T-helper 1 cell treated with Interleukin-12 subunit alpha and Interleukin-12 subunit beta and Interleukin-4 antibody, amounts not matched to agents 30 ng/mL and 1 ng/mL, for 36 hours (primary cell): Measurements from ENCODE around the gene NOS1AP. TPM values are rescaled to one million over a fixed set of nuclear protein-coding genes. Genes with fewer than 3 reads are reported as not detected.

Experiments
- intact Hi-C: fragments of 100-400 bp; cut with micrococcal nuclease; formaldehyde crosslinking; loops from one replicate; pipeline ENCODE4 v1.15.1; 2024
- total RNA-seq: library from RNA; stranded (reverse); gene quantifications from 2 replicates; pipeline ENCODE4 v1.2.3, GENCODE V29; 2022

The NOS1AP gene
- total RNA-seq, 1 donor from 2014 or later, result not detected

- intact Hi-C loops, result no loop called here
Measured at GRCh38 chr1:162087574-162087973, 18.1 kb downstream of the NOS1AP start.

DNA sequence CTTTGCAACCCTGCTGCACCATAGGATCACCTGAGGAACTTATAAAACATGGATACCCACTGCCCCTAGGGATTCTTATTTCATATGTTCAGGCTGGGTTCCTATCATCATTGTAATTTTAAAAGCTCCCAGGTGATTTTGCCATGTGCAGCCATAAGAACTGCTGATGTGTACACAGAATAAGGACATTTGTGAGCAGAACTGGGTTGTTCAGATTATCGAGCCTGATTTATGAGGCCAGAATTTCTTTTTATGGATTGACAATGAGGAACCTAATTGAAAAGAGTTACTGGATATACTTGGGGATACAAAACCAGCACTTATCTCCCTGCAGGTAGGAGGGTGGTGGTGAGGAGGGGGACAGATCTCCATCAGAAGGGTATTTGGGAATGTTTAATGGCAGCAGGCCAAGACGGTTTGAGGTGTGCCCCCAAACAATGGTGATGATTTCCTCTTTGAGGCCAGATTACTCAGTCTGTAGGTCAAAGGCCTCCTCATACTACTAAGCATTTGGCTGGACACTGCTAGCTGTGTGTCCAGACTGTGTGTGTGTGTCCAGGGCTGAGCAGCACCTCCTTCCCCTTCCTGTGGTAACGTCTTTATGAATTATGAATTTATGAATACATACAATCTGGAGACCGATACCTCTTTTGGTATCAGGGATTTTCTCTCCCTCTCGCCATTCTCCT, 18.9 kb downstream of the NOS1AP start:
- intact Hi-C loops, result no loop called here

DNA sequence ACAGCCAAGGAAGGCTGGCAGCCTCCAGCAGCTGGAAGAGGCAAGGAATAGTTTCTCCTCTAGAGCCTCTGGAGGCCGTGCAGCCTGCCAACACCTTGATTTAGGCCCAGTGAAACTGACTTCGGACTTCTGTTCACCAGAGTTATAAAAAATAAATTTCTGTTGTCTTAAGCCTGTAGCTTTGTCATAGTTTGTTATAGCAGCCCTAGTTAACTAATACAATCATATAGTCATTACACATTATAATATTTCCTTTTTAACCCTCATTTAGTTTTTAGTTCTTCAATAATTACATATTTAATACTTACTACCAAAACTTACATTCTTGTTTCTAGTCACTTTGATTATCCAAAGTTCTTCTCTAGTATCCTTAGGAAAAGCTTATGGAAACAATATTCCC, 20.3 kb downstream of the NOS1AP start:
- intact Hi-C loops, result no loop called here

- intact Hi-C loops, result no loop called here
Measured at GRCh38 chr1:162090378-162090777, 20.9 kb downstream of the NOS1AP start.

- intact Hi-C loops, result no loop called here
Measured at GRCh38 chr1:162091681-162092524, 22.4 kb downstream of the NOS1AP start.

GRCh38 chr1:162093095-162093494, 23.6 kb downstream of the NOS1AP start:
- intact Hi-C loops, result no loop called here

DNA sequence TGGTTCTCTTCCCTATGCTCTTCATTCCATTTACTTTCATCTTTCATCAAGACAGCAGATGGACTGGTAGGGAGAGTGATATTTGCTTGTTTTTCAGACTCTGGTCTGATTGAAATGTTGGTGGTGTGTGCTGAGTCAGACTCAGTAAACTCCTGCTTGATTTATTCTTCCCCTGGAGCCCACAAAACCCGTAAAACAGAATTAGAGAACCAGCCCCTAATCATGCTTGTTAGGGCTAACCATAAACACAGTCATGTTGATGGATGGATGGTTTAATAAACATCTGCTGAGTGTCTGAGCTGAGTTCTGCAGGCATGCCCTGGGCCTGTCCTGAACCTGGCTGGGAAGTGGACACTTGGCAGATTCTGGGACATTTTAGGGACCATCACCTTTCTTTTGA, 24.8 kb downstream of the NOS1AP start:
- intact Hi-C loops, result no loop called here

DNA sequence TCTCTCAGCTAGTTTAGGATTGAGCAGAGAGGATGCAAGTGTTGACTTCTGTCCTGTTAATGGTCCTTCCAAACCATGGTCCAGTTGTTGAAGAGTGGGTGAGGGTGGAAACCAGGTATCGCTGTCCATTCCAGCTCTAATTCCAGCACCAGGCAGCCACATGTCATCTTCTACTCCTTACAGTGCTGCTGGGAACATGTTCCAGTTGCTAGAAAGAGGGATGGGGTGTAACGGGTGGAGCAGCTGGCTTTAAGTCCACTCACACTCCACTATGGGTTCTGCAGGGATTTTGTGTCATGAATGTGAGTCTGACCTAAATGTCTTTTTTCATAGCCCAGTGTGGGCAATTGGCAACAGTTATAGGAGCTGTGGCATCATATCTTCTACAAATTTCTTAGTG, 25.2 kb downstream of the NOS1AP start:
- intact Hi-C loops, result no loop called here

DNA sequence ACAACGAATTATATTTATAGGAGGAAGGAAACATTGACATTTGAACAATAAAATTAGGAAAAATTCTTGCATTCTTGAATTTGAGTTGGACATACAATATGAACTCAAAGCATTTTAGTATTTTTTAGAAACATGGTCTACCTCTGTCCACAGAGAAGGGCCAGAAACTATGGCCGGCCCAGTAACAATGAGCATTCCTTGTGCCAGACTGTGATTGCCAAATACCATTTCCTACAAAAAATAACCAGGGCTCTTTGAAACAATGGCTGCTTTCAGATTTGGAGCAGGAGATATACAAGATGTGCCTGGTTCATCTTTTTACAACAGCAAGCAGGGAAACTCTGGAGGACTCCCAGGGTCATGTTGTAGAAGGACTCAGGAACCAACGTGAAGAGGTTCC, 38.4 kb downstream of the NOS1AP start:
- intact Hi-C loops, result no loop called here

- intact Hi-C loops, result no loop called here
Measured at GRCh38 chr1:162108426-162108825, 38.9 kb downstream of the NOS1AP start.

DNA sequence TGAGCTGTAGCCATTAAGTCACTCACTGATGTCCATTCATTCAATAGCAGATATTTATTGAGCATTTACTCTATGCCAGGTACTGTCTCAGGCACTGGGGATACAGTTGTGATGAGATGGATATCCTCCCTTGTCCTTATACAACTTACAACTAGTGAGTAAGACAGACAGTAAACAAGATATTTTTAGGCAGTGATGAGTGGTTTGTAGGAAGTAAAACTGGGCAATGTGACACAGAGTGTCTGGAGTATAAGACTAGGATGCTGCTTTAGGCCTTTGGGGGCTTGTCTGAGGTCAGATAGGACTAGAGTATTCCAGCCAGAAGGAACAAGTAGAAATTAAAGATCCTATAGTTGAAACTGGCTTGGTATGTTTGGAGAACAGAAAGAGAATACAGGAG, 41.4 kb downstream of the NOS1AP start:
- intact Hi-C loops, result no loop called here

- intact Hi-C loops, result no loop called here
Measured at GRCh38 chr1:162111572-162111971, 42.1 kb downstream of the NOS1AP start.

DNA sequence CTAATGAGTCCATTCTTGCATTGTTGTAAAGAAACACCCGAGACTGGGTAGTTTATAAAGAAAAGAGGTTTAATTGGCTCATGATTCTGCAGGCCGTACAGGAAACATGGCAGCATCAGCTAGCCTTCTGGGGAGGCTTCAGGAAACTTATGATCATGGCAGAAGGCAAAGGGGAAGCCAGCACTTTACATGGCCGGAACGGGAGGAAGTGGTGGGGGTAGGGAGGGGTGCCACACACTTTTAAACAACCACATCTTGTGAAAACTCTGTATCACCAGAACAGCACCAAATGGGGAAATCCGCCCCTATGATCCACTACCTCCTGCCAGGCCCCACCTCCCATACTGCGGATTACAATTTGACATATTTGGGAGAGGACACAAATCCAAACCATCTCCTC, 43.9 kb downstream of the NOS1AP start:
- intact Hi-C loops, result no loop called here

DNA sequence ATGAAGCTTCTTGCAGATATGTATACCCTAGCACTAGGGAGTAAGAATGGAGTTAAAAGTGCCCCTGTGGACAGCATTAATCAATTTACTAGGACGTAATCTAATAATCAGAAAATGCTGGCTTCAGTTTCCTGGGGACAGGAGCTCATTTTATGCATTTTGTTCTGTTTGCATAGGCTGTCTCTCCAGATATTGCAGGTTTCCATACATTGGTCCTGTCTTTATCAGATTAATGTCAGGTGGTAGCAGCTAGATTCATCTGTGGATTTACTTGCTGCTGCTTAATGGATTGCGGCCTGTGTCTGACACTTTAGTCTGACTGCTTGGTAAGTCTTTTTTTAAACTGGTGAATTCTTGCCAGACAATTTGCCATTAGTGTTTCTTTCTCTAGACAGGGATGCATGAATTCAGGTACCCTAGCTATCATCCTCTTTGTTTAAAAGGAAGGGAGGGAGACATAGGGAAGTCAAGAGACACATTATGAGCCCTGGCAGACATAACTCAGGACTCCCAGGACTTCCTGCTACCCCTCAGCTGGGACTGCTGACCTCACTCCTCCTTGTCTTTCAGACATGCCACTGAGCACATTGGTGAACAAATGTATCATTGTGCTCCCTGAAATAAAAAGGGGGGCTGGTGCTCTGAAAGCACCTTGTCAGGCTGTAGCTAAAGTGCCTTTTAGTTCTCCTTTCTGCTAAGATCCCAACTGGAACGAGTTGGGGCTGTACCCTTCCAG, 47.7 kb downstream of the NOS1AP start:
- intact Hi-C loops, result no loop called here

DNA sequence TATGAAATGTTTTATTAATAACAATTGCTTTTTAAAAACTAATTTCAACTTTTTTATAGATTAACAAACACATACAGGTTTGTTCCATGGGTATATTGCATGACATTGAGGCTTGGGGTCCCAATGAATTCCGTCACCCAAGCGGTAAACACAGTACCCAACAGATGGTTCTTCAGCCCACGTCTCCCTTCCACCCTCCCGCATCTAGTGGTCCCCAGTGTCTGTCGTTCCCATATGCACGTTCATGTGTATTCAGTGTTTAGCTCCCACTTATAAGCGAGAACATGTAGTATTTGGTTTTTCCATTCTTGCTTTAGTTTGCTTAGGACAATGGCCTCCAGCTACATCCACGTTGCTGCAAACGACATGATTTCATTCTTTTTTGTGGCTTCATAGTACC, 48.6 kb downstream of the NOS1AP start:
- intact Hi-C loops, result no loop called here

GRCh38 chr1:162128693-162129356, 59.3 kb downstream of the NOS1AP start:
- intact Hi-C loops, result no loop called here

DNA sequence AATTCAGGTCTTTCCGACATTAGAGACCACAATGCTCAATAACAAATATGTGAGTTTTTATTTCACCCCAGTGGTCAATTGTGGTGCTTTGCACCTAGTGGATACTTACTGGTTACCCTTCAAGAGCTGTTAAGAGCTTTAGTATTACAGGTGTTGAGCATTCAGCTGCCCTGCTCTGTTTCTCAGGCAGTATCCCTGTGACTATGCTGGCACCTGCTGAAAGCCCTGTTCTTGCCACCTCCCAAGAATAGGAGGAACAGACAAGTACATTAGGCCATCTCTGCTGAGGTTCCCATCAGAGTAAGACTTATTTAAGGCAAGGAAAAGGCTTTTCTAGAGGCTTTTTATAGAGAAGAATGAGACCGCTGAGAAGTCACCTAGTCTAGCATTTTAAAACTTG, 60.8 kb downstream of the NOS1AP start:
- intact Hi-C loops, result no loop called here

GRCh38 chr1:162131400-162132321, 62.2 kb downstream of the NOS1AP start:
- intact Hi-C loops, result no loop called here

GRCh38 chr1:162133566-162133965, 64.1 kb downstream of the NOS1AP start:
- intact Hi-C loops, result no loop called here

GRCh38 chr1:162134646-162135045, 65.2 kb downstream of the NOS1AP start:
- intact Hi-C loops, result no loop called here
